Dermis microvascular lymphatic vessel endothelial cell (primary cell): ENCODE results near the gene CD37. TPM values are rescaled to one million over a fixed set of nuclear protein-coding genes. Genes with fewer than 3 reads are reported as not detected.

Experiments used
- DNase-seq, 2 donors: peaks; one replicate each; pipeline versions ENCODE4 v3.0.0 to v3.0.0-alpha.2; 2010; ENCODE audit warnings: low read depth in 2 of 2
- total RNA-seq: library from RNA; depleted of rRNA; stranded (reverse); fragments of >200 nt; gene quantifications from 2 replicates; pipeline ENCODE4 v1.2.1, GENCODE V29; 2014

CD37 gene
- total RNA-seq, 1 donor from 2014 or later: not detected

DNA sequence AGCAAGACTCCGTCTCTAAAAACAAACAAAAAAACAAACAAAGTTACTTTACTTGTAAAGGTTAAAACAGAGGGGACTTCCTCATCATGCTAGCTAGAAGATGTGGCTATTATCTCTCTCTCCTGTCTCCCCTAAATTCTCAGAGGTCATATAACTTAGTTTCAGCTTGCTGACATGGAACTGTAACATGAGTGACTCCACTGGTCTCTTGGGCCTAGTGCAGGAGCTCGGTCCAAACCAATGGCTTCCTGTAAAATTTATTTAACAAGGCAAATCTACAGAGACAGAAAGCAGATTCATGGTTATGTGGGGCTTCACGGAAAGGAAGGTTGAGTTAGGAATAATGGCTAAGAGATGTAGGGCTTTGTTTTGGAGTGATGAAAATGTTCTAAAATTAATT lies 43.3 kb downstream of the CD37 start:
- DNase-seq: no peak

GRCh38 chr19:49380391-49380790 lies 45.2 kb downstream of the CD37 start:
- no peak for DNase-seq

- no peak for DNase-seq
These were observed 47.4 kb downstream of the CD37 start for GRCh38 chr19:49382639-49383038.

GRCh38 chr19:49383599-49383998 lies 48.4 kb downstream of the CD37 start:
- no peak for DNase-seq

DNA sequence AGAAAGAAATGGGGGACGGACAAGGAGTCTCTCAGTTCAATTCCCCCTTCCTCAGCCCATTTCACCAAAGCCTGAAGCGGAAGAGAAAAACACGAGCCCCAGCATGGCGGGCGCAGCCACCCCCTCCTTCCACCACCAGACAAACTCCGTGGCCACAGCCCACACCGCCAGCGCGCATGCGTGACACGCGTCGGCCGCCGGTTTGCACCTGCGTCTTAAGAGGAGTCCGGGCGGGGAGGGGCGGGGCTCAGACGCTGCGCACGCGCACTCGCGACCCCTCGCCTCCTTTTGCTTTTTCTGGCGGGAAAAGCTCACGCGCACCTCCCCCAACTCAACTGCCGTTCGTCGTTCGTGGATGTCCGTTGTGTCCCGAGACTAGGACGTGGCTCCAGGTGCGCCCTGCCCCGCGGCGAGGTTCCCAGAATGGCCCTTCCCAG lies 52.7 kb downstream of the CD37 start, which contains the start of gene KASH5:
KASH5 (plus strand) TSS at position 314 of the 437 bp plus-strand sequence. CDS start 2,635 bp downstream, outside the sequence.
- peak in 1 of 2 donors; percentile 80 for DNase-seq

GRCh38 chr19:49389406-49389805 lies 54.2 kb downstream of the CD37 start:
- no peak for DNase-seq

Other genes starting within 250 kb of the CD37 start
- gene SNRNP70, start 250.0 kb upstream of the CD37 start, total RNA-seq: 150 and 160 TPM in 2 replicates
- gene LIN7B, start 221.0 kb upstream of the CD37 start, total RNA-seq: 1.4 and 2.4 TPM in 2 replicates
- gene C19orf73, start 216.3 kb upstream of the CD37 start, total RNA-seq: 0.13 and 0.25 TPM in 2 replicates
- gene PPFIA3, start 215.9 kb upstream of the CD37 start, total RNA-seq: 4.0 TPM in 2 replicates
- gene HRC, start 180.0 kb upstream of the CD37 start, total RNA-seq: not detected in 2 replicates
- gene TRPM4, start 177.6 kb upstream of the CD37 start, total RNA-seq: 10.8 and 18.2 TPM in 2 replicates
- 0.26 and 0.51 TPM in 2 replicates for gene SLC6A16, start 10.2 kb upstream of the CD37 start, total RNA-seq
- 57.4 and 72.2 TPM in 2 replicates for gene TEAD2, start 27.0 kb downstream of the CD37 start, total RNA-seq
- 0.13 and 0.51 TPM in 2 replicates for gene DKKL1, start 28.5 kb downstream of the CD37 start, total RNA-seq
- not detected in 2 replicates for gene KASH5, start 52.8 kb downstream of the CD37 start, total RNA-seq
- gene PTH2, start 88.0 kb downstream of the CD37 start, total RNA-seq: not detected in 2 replicates
- not detected in 2 replicates for gene GFY, start 90.0 kb downstream of the CD37 start, total RNA-seq
- 0.13 TPM in 2 replicates for gene SLC17A7, start 106.1 kb downstream of the CD37 start, total RNA-seq
- 146 and 159 TPM in 2 replicates for gene PIH1D1, start 116.4 kb downstream of the CD37 start, total RNA-seq
- gene ALDH16A1, start 117.8 kb downstream of the CD37 start, total RNA-seq: 41.3 and 61.4 TPM in 2 replicates
- gene FLT3LG, start 138.8 kb downstream of the CD37 start, total RNA-seq: 1.3 and 1.9 TPM in 2 replicates
- gene RPL13A, start 152.2 kb downstream of the CD37 start, total RNA-seq: 3,699 and 4,643 TPM in 2 replicates
- gene RPS11, start 161.0 kb downstream of the CD37 start, total RNA-seq: 2,245 and 2,954 TPM in 2 replicates
- gene FCGRT, start 177.3 kb downstream of the CD37 start, total RNA-seq: 51.9 and 184 TPM in 2 replicates
- gene RCN3, start 192.6 kb downstream of the CD37 start, total RNA-seq: 11.7 and 13.4 TPM in 2 replicates
- gene NOSIP, start 245.2 kb downstream of the CD37 start, total RNA-seq: 109 and 127 TPM in 2 replicates
- gene PRRG2, start 245.9 kb downstream of the CD37 start, total RNA-seq: 2.4 and 7.1 TPM in 2 replicates